ENCODE results near the gene BCAN.
A peak's percentile ranks its signal among the peaks of the same experiment; 100 is the strongest.

The BCAN gene

DNA sequence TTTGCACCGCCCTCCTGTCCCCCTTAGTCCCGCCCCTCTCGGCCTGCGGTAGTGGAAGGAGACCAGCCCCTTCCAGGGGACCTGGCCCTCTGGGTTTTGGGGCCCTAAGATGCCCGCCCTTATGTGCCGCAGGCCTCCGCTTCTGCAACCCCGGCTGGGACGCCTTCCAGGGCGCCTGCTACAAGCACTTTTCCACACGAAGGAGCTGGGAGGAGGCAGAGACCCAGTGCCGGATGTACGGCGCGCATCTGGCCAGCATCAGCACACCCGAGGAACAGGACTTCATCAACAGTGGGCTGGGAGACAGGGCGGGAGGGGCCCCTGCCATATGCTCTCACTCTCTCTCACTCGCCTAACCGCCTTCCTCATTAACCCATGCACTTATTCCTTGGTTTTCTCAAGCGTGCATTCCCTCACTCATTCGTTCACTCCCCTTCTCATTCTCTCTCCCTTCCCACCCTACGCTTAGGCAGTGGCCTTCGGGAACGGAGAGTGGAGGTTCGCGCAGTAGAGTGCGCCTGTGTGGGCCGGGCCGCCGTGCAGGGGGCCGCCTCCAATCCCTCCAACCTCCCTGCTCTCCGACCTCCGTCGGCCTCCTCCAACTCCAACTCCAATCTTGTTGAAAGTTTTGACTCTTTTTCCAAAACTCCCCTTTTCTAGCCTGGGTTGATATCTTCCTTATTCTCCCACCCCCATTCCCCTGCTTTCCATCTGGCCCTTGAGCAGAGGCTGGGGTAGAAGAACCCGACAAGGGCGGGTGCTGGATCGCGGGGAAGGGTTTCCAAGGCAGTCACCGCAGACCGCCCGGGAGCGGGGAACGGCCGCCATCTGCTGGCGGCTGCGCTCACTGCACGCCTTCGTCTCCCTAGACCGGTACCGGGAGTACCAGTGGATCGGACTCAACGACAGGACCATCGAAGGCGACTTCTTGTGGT lies 15.2 kb downstream of the BCAN start:
- peaks cover 41% of the 10 kb centered on the region for H3K4me1 ChIP-seq (ENCODE audit: insufficient read depth, low read length)
- no peak overlapping the region for H3K27ac ChIP-seq (ENCODE audit: low read depth, low read length)
- H3K4me3 ChIP-seq (ENCODE audit: low read depth in 1 of 2, low read length in 2 of 2): peak overlapping the region; percentile 6 to 58

GRCh38 chr1:156657741-156658319 lies 15.9 kb downstream of the BCAN start:
- Histone ChIP-seq H3K9ac (ENCODE audit: low read length) (no peak overlapping the region), H3K27ac (ENCODE audit: low read depth, low read length) (no peak overlapping the region), H3K4me3 (ENCODE audit: low read depth in 1 of 2, low read length in 2 of 2) (peak overlapping the region in 1 of 2 donors; percentile 58), H3K4me1 (ENCODE audit: insufficient read depth, low read length) (peaks cover 48% of the 10 kb centered on the region), H3K36me3 (ENCODE audit: insufficient read depth, low read length) (no peaks in the 10 kb centered on the region), H3K9me3 (ENCODE audit: low read length) (no peaks in the 10 kb centered on the region), H3K27me3 (ENCODE audit: control insufficient read depth in 1 of 2, insufficient read depth in 2 of 2, low read length in 2 of 2) (peaks cover 0 to 23% of the 10 kb centered on the region in 2 donors)

More for the DNA sequence above, 15.2 kb downstream of the BCAN start:
- Histone ChIP-seq H3K27me3 (ENCODE audit: control insufficient read depth in 1 of 2, insufficient read depth in 2 of 2, low read length in 2 of 2) (peaks cover 0 to 31% of the 10 kb centered on the region in 2 donors), H3K9ac (ENCODE audit: low read length) (no peak overlapping the region), H3K9me3 (ENCODE audit: low read length) (no peaks in the 10 kb centered on the region), H3K36me3 (ENCODE audit: insufficient read depth, low read length) (no peaks in the 10 kb centered on the region)

GRCh38 chr1:156658496-156658895 lies 16.6 kb downstream of the BCAN start:
- Histone ChIP-seq H3K4me1 (ENCODE audit: insufficient read depth, low read length) (peaks cover 50% of the 10 kb centered on the region), H3K9me3 (ENCODE audit: low read length) (no peaks in the 10 kb centered on the region), H3K4me3 (ENCODE audit: low read depth in 1 of 2, low read length in 2 of 2) (no peak overlapping the region), H3K9ac (ENCODE audit: low read length) (no peak overlapping the region), H3K36me3 (ENCODE audit: insufficient read depth, low read length) (no peaks in the 10 kb centered on the region), H3K27me3 (ENCODE audit: control insufficient read depth in 1 of 2, insufficient read depth in 2 of 2, low read length in 2 of 2) (peaks cover 0 to 20% of the 10 kb centered on the region in 2 donors), H3K27ac (ENCODE audit: low read depth, low read length) (no peak overlapping the region)

DNA sequence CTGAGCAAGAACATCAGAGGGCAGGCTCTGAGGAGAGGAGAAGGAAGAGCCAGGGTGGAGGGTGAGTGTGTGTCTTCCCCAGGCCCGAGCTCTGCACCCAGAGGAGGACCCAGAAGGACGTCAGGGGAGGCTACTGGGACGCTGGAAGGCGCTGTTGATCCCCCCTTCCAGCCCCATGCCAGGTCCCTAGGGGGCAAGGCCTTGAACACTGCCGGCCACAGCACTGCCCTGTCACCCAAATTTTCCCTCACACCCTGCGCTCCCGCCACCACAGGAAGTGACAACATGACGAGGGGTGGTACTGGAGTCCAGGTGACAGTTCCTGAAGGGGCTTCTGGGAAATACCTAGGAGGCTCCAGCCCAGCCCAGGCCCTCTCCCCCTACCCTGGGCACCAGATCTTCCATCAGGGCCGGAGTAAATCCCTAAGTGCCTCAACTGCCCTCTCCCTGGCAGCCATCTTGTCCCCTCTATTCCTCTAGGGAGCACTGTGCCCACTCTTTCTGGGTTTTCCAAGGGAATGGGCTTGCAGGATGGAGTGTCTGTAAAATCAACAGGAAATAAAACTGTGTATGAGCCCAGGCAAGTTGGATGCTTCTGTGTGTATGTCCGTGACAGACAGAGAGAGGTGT lies 17.1 kb downstream of the BCAN start:
- Histone ChIP-seq H3K27me3 (ENCODE audit: control insufficient read depth in 1 of 2, insufficient read depth in 2 of 2, low read length in 2 of 2) (peaks cover 0 to 20% of the 10 kb centered on the region in 2 donors), H3K4me1 (ENCODE audit: insufficient read depth, low read length) (peaks cover 52% of the 10 kb centered on the region), H3K9ac (ENCODE audit: low read length) (no peak overlapping the region), H3K36me3 (ENCODE audit: insufficient read depth, low read length) (no peaks in the 10 kb centered on the region), H3K9me3 (ENCODE audit: low read length) (no peaks in the 10 kb centered on the region), H3K27ac (ENCODE audit: low read depth, low read length) (no peak overlapping the region), H3K4me3 (ENCODE audit: low read depth in 1 of 2, low read length in 2 of 2) (no peak overlapping the region)

- no peak overlapping the region for H3K9ac ChIP-seq (ENCODE audit: low read length)
These were observed 17.7 kb downstream of the BCAN start for GRCh38 chr1:156659661-156659987.

GRCh38 chr1:156659988-156660751 lies 18.3 kb downstream of the BCAN start:
- Histone ChIP-seq H3K27me3 (ENCODE audit: control insufficient read depth in 1 of 2, insufficient read depth in 2 of 2, low read length in 2 of 2) (peaks cover 0 to 20% of the 10 kb centered on the region in 2 donors), H3K9me3 (ENCODE audit: low read length) (no peaks in the 10 kb centered on the region), H3K9ac (ENCODE audit: low read length) (no peak overlapping the region), H3K4me3 (ENCODE audit: low read depth in 1 of 2, low read length in 2 of 2) (no peak overlapping the region), H3K36me3 (ENCODE audit: insufficient read depth, low read length) (no peaks in the 10 kb centered on the region), H3K4me1 (ENCODE audit: insufficient read depth, low read length) (peaks cover 61% of the 10 kb centered on the region), H3K27ac (ENCODE audit: low read depth, low read length) (peak overlapping the region; percentile 68)

More at GRCh38 chr1:156659661-156659987, 17.7 kb downstream of the BCAN start:
- Histone ChIP-seq H3K9me3 (ENCODE audit: low read length) (no peaks in the 10 kb centered on the region), H3K36me3 (ENCODE audit: insufficient read depth, low read length) (no peaks in the 10 kb centered on the region), H3K27me3 (ENCODE audit: control insufficient read depth in 1 of 2, insufficient read depth in 2 of 2, low read length in 2 of 2) (peaks cover 0 to 20% of the 10 kb centered on the region in 2 donors), H3K4me1 (ENCODE audit: insufficient read depth, low read length) (peaks cover 57% of the 10 kb centered on the region), H3K4me3 (ENCODE audit: low read depth in 1 of 2, low read length in 2 of 2) (no peak overlapping the region), H3K27ac (ENCODE audit: low read depth, low read length) (no peak overlapping the region)

DNA sequence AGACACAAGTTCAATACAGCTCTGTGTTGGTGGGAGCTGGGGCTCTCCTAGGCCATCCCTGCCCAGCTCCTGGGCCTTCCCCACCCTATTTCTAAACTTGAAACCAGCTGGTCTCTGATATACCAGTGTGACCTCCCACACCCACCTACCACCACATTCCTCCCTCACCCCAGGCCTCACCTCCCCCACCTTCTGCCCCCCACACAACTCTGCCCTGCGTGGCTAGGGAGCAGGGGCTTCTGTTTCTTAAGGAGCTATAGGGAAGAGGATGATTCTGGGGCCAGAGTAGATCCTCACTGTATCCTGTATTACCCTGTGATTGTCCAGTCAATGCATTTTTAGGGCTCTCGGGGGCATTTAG lies 18.8 kb downstream of the BCAN start:
- Histone ChIP-seq H3K27ac (ENCODE audit: low read depth, low read length) (peak overlapping the region; percentile 68), H3K4me1 (ENCODE audit: insufficient read depth, low read length) (peaks cover 65% of the 10 kb centered on the region), H3K36me3 (ENCODE audit: insufficient read depth, low read length) (no peaks in the 10 kb centered on the region), H3K27me3 (ENCODE audit: control insufficient read depth in 1 of 2, insufficient read depth in 2 of 2, low read length in 2 of 2) (peaks cover 0 to 15% of the 10 kb centered on the region in 2 donors), H3K4me3 (ENCODE audit: low read depth in 1 of 2, low read length in 2 of 2) (no peak overlapping the region), H3K9ac (ENCODE audit: low read length) (no peak overlapping the region), H3K9me3 (ENCODE audit: low read length) (no peaks in the 10 kb centered on the region)

DNA sequence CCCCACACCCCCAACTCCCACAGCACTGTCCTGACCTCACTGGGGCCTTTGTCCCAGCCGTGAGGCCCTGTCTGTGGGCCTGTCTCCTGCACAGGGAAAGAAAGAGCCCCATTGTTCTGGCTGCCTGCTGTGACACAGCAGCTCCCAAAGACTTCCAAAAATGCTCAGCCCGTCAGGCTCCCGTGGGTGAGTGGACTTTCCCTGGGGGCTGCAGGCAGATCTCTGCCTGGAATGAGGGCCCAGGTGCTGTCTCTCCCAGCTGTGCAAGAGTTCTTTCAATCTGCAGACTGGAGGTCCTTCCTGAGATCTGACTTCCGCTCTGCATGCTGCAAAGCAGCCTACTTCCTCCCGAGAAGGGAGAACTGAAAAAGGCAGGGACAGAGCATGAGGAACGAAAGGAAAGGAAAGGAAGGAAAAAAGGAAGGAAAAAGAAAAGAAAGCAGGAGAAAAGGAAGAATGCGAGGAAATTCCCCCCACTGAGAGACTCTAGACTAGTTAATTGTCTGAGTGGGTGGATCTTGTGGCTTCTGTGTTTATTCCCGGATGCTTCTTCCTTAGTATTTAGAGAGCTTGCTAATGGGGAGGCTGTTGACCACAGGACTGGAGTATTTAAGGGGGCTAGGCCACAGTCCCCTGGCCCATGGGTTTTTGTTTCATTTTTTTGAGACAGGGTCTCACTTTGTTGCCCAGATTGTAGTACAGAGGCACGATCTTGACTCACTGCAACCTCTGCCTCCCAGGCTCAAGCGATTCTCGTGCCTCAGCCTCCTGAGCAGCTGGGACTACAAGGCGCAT lies 20.3 kb downstream of the BCAN start:
- no peak overlapping the region for H3K27ac ChIP-seq (ENCODE audit: low read depth, low read length)
- no peak overlapping the region for H3K9ac ChIP-seq (ENCODE audit: low read length)
- H3K4me3 ChIP-seq (ENCODE audit: low read depth in 1 of 2, low read length in 2 of 2): no peak overlapping the region
- no peaks in the 10 kb centered on the region for H3K36me3 ChIP-seq (ENCODE audit: insufficient read depth, low read length)
- H3K4me1 ChIP-seq (ENCODE audit: insufficient read depth, low read length): peaks cover 56% of the 10 kb centered on the region
- H3K9me3 ChIP-seq (ENCODE audit: low read length): no peaks in the 10 kb centered on the region
- H3K27me3 ChIP-seq (ENCODE audit: control insufficient read depth in 1 of 2, insufficient read depth in 2 of 2, low read length in 2 of 2): peaks cover 0 to 5% of the 10 kb centered on the region in 2 donors

DNA sequence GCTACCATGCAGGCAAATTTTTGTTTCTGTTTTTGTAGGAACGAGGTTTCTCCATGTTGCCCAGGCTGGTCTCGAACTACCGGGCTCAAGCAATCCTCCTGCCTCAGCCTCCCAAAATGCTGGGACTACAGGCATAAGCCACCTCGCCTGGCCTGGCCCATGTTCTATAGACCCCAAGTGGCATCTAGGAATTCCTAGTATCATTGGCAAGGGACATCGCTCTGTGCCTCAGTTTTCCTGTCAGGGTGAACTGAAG lies 20.8 kb downstream of the BCAN start:
- no peak overlapping the region for H3K9ac ChIP-seq (ENCODE audit: low read length)
- peaks cover 55% of the 10 kb centered on the region for H3K4me1 ChIP-seq (ENCODE audit: insufficient read depth, low read length)
- peak overlapping the region; percentile 60 for H3K27ac ChIP-seq (ENCODE audit: low read depth, low read length)
- H3K4me3 ChIP-seq (ENCODE audit: low read depth in 1 of 2, low read length in 2 of 2): no peak overlapping the region
- H3K9me3 ChIP-seq (ENCODE audit: low read length): no peaks in the 10 kb centered on the region
- H3K36me3 ChIP-seq (ENCODE audit: insufficient read depth, low read length): no peaks in the 10 kb centered on the region
- H3K27me3 ChIP-seq (ENCODE audit: control insufficient read depth in 1 of 2, insufficient read depth in 2 of 2, low read length in 2 of 2): peaks cover 0 to 2% of the 10 kb centered on the region in 2 donors

- H3K4me3 ChIP-seq (ENCODE audit: low read depth in 1 of 2, low read length in 2 of 2): no peak overlapping the region
- peaks cover 58% of the 10 kb centered on the region for H3K4me1 ChIP-seq (ENCODE audit: insufficient read depth, low read length)
- H3K36me3 ChIP-seq (ENCODE audit: insufficient read depth, low read length): no peaks in the 10 kb centered on the region
- no peaks in the 10 kb centered on the region for H3K27me3 ChIP-seq (ENCODE audit: control insufficient read depth in 1 of 2, insufficient read depth in 2 of 2, low read length in 2 of 2)
- H3K27ac ChIP-seq (ENCODE audit: low read depth, low read length): peak overlapping the region; percentile 60
- H3K9me3 ChIP-seq (ENCODE audit: low read length): no peaks in the 10 kb centered on the region
- H3K9ac ChIP-seq (ENCODE audit: low read length): no peak overlapping the region
These were observed 21.3 kb downstream of the BCAN start for GRCh38 chr1:156663178-156663577.
